ENCODE data around the gene COPA. TPM values are rescaled to one million over a fixed set of nuclear protein-coding genes. Genes with fewer than 3 reads are reported as not detected.
A peak's percentile ranks its signal among the peaks of the same experiment; 100 is the strongest.

Gene COPA
- total RNA-seq, 1 experiment from 2014 or later: 118 TPM

DNA sequence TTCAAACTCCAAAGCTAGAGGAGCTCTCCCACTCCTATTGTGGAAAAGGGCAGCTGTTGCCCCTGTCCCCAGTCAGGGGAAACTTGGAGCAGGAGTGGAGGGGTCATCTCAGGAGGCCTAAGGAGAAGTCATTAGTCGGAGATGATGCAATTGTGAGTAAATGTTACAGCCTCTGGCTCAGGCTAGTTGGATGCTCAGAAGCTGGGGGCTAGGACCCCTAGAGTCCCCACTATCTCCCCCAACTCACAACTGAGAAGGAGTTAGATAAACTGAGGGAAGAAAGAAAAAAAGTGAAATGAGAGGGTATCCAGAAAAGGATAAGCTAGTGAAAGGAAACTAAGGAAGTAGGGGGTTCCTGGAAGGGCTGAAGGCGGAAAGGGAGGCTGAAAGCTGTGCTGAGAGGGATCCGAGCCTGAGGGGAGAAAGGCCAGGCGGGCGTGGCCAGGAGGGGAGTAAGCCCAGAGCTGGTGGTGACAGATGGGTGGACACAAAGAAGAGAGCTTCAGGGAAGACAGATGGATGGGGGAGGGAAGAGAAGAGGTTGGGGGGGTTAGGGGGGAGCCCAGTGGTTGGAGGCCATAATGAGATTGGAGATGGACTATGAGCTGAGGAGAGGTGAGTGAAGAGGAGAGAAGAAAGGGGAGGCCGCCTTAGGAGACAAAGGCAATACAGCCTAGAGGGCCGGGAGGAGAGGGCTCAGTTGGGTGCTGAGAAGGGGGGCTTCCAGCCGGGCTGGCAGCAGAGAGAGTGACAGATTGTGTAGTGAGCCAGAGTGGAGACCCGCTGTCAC, 19.3 kb upstream of the COPA start:
- no peak for DNase-seq (ENCODE audit: low read depth, low spot score)
- intact Hi-C loops (cut with micrococcal nuclease; ENCODE audit: unreplicated experiment): no loop called here
- POLR2A ChIA-PET: interaction anchor here (0.6 kb wide), 1 partner anchor 671 kb away, joined by 3 read pairs; no protein-coding TSS in a partner anchor

GRCh38 chr1:160361814-160362167, 18.7 kb upstream of the COPA start:
- H3K4me3 ChIP-seq (ENCODE audit: low read depth in 2 of 2, low read length in 2 of 2): no peak overlapping the region
- no peaks in the 10 kb centered on the region for H3K27me3 ChIP-seq (ENCODE audit: control insufficient read depth, insufficient read depth, low read length)
- intact Hi-C loops (cut with micrococcal nuclease; ENCODE audit: unreplicated experiment) (no loop called here), in situ Hi-C loops (cut with HindIII; ENCODE audit: low pct_unique_long_range_greater_than_20kb, low sequenced_read_pairs) (no loop called here)
- H3K4me1 ChIP-seq (ENCODE audit: control insufficient read depth, insufficient read depth, low read length): no peaks in the 10 kb centered on the region
- DNase-seq (ENCODE audit: low read depth, low spot score): no peak
- ChIA-PET CTCF (interaction anchor here (0.6 kb wide), 1 partner anchor 258 kb away, joined by 3 read pairs; no protein-coding TSS in a partner anchor), POLR2A (interaction anchor here (0.6 kb wide), 1 partner anchor 670 kb away, joined by 3 read pairs; no protein-coding TSS in a partner anchor)
- no TSS peak for BruUV-seq (replicated peaks)
- TF ChIP-seq, protein P1, sequence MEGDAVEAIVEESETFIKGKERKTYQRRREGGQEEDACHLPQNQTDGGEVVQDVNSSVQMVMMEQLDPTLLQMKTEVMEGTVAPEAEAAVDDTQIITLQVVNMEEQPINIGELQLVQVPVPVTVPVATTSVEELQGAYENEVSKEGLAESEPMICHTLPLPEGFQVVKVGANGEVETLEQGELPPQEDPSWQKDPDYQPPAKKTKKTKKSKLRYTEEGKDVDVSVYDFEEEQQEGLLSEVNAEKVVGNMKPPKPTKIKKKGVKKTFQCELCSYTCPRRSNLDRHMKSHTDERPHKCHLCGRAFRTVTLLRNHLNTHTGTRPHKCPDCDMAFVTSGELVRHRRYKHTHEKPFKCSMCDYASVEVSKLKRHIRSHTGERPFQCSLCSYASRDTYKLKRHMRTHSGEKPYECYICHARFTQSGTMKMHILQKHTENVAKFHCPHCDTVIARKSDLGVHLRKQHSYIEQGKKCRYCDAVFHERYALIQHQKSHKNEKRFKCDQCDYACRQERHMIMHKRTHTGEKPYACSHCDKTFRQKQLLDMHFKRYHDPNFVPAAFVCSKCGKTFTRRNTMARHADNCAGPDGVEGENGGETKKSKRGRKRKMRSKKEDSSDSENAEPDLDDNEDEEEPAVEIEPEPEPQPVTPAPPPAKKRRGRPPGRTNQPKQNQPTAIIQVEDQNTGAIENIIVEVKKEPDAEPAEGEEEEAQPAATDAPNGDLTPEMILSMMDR (IDR thresholded peaks at IDR 0.05): no peak
- TF ChIP-seq REST (IDR thresholded peaks at IDR 0.05; ENCODE audit: insufficient read depth in 1 of 2, low read depth in 2 of 2, low read length in 1 of 2): no peak
- TF ChIP-seq POLR2AphosphoS5 (IDR thresholded peaks at IDR 0.05; ENCODE audit: low read depth, low read length): no peak
- TF ChIP-seq SIN3A (IDR thresholded peaks at IDR 0.05; ENCODE audit: borderline replicate concordance, insufficient read depth, low read depth, low read length): no peak
- no peak for TF ChIP-seq TCF7L2 (IDR thresholded peaks at IDR 0.05; ENCODE audit: low read depth, low read length)
- H3K36me3 ChIP-seq (ENCODE audit: control insufficient read depth, insufficient read depth, low read length): no peaks in the 10 kb centered on the region
- H3K9me3 ChIP-seq (ENCODE audit: control insufficient read depth, insufficient read depth, low read depth, low read length): no peaks in the 10 kb centered on the region
- ATAC-seq: no peak
- H3K27ac ChIP-seq (ENCODE audit: low read length): peak overlapping the region; percentile 34; the same call in 1 of the 2 replicates

More for the DNA sequence above, 19.3 kb upstream of the COPA start:
- ATAC-seq: no peak
- in situ Hi-C loops (cut with HindIII; ENCODE audit: low pct_unique_long_range_greater_than_20kb, low sequenced_read_pairs): no loop called here
- Histone ChIP-seq H3K9me3 (ENCODE audit: control insufficient read depth, insufficient read depth, low read depth, low read length) (no peaks in the 10 kb centered on the region), H3K4me3 (ENCODE audit: low read depth in 2 of 2, low read length in 2 of 2) (no peak overlapping the region), H3K27me3 (ENCODE audit: control insufficient read depth, insufficient read depth, low read length) (no peaks in the 10 kb centered on the region), H3K27ac (ENCODE audit: low read length) (peak overlapping the region; percentile 34; the same call in 1 of the 2 replicates), H3K4me1 (ENCODE audit: control insufficient read depth, insufficient read depth, low read length) (no peaks in the 10 kb centered on the region), H3K36me3 (ENCODE audit: control insufficient read depth, insufficient read depth, low read length) (no peaks in the 10 kb centered on the region)
- no TSS peak for BruUV-seq (replicated peaks)
- CTCF ChIA-PET: interaction anchor here (0.6 kb wide), 1 partner anchor 257 kb away, joined by 3 read pairs; no protein-coding TSS in a partner anchor
- TF ChIP-seq REST (IDR thresholded peaks at IDR 0.05; ENCODE audit: insufficient read depth in 1 of 2, low read depth in 2 of 2, low read length in 1 of 2) (no peak), TCF7L2 (IDR thresholded peaks at IDR 0.05; ENCODE audit: low read depth, low read length) (no peak), POLR2AphosphoS5 (IDR thresholded peaks at IDR 0.05; ENCODE audit: low read depth, low read length) (no peak), SIN3A (IDR thresholded peaks at IDR 0.05; ENCODE audit: borderline replicate concordance, insufficient read depth, low read depth, low read length) (no peak)
- TF ChIP-seq, protein P1 (IDR thresholded peaks at IDR 0.05): no peak

All from Panc1 (cell line).